Fibroblast of villous mesenchyme (primary cell): Measurements from ENCODE around the gene DOCK9. TPM values are rescaled to one million over a fixed set of nuclear protein-coding genes. Genes with fewer than 3 reads are reported as not detected.

ENCODE experiments used
- DNase-seq: peaks from one replicate; pipeline ENCODE4 v3.0.0-alpha.2; 2010; ENCODE audit warnings: low read depth
- H3K4me3 ChIP-seq: 2 replicates; pipeline ENCODE4 v1.5.1; 2011; ENCODE audit warnings: low read depth, mild to moderate bottlenecking, low read length
- CTCF ChIP-seq: IDR thresholded peaks from 2 replicates; pipeline ENCODE4 v1.5.1; 2012; ENCODE audit warnings: low read depth, mild to moderate bottlenecking, low read length; ENCODE audit not compliant: insufficient read depth
- total RNA-seq: library from RNA; depleted of rRNA; stranded (reverse); fragments of >200 nt; gene quantifications from 2 replicates; pipeline ENCODE4 v1.2.3, GENCODE V29; 2012

DOCK9 gene
- total RNA-seq, 1 donor, result 14.7 TPM

- no peak overlapping the region for H3K4me3 ChIP-seq
- TF ChIP-seq CTCF, result no peak
- DNase-seq, result no peak
These were observed 155.6 kb downstream of the DOCK9 start for GRCh38 chr13:98822225-98822606.

- TF ChIP-seq CTCF, result no peak
- DNase-seq, result no peak
- H3K4me3 ChIP-seq, result no peak overlapping the region
These were observed 156.3 kb downstream of the DOCK9 start for GRCh38 chr13:98821372-98822224.

- no peak overlapping the region for H3K4me3 ChIP-seq
- no peak for TF ChIP-seq CTCF
- DNase-seq, result no peak
These were observed 157.0 kb downstream of the DOCK9 start for GRCh38 chr13:98820744-98821371.

- H3K4me3 ChIP-seq, result no peak overlapping the region
- no peak for DNase-seq
- no peak for TF ChIP-seq CTCF
These were observed 157.6 kb downstream of the DOCK9 start for GRCh38 chr13:98820300-98820699.

GRCh38 chr13:98819382-98820010, 158.4 kb downstream of the DOCK9 start:
- TF ChIP-seq CTCF, result no peak
- DNase-seq, result peak; percentile 38

GRCh38 chr13:98816406-98816805, 161.5 kb downstream of the DOCK9 start:
- no peak overlapping the region for H3K4me3 ChIP-seq
- no peak for DNase-seq
- no peak for TF ChIP-seq CTCF

More at GRCh38 chr13:98819382-98820010, 158.4 kb downstream of the DOCK9 start:
- H3K4me3 ChIP-seq, result no peak overlapping the region
